ENCODE measurements around the gene SFR1. TPM values are rescaled to one million over a fixed set of nuclear protein-coding genes. Genes with fewer than 3 reads are reported as not detected.

SFR1 gene
- total RNA-seq, 1 experiment from 2014 or later = 4.3 TPM

DNA sequence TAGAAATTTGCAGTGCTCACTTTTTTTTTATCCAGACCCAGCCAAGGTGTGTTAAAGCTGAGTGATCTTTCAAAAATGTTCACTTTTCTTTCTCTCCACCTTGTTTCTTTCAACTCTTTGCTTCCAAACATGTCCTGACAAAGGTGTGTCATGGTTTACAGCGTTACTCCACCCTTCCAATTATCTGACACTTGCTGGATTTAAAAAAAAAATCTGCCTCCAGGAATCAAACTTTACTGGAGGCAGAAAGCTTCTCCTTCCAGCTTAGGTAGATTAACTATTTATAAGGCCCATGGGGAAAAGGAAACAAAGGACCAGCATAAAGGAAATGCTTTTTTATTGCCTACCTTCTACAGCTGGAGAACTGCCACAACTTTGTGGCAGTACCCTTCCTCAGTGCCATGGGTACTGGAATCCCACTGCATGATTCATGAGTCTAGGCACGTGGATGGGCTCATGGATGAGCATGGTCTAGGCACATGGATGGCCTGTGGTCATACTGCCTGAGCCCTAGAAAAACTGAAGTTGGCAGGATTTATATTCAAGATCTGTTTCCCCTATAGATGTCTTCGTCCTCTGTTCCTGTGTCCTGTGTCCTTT lies 36.1 kb upstream of the SFR1 start, which contains the start of gene COL17A1:
TSS of gene COL17A1 (minus strand) at position 80 of the 600 bp plus-strand sequence. CDS start 5,207 bp downstream, outside the sequence.
- intact Hi-C loops (cut with micrococcal nuclease; ENCODE audit: unreplicated experiment) = no loop called here
- Histone ChIP-seq H4K20me1 (ENCODE audit: insufficient read depth) (no peaks in the 10 kb centered on the region), H3K79me2 (ENCODE audit: low read depth) (no peaks in the 10 kb centered on the region), H3K27me3 (ENCODE audit: insufficient read depth, low read depth) (no peaks in the 10 kb centered on the region), H3K4me3 (no peak within 1 kb of the TSS), H3K36me3 (ENCODE audit: low read depth) (no peaks in the 10 kb centered on the region), H3K4me1 (replicated peaks; ENCODE audit: insufficient read depth) (peaks cover 11% of the 10 kb centered on the region), H3K9me3 (ENCODE audit: insufficient read depth, low read depth) (0 out of 2 replicates have a peak, but pooled peaks cover under 1% of the 10 kb centered on the region), H3K27ac (no peak within 1 kb of the TSS; the same call in 1 of the 2 replicates), H3F3A (ENCODE audit: insufficient read depth, low read depth) (no peaks in the 10 kb centered on the region), H2AFZ (no peak within 1 kb of the TSS; the same call in 1 of the 2 replicates), H3K9me2 (ENCODE audit: insufficient read depth) (no peaks in the 10 kb centered on the region), H3K4me2 (peak within 1 kb of the TSS; percentile 5)
- DNase-seq = no peak
- no peak for TF ChIP-seq EZH2 (IDR thresholded peaks at IDR 0.05; ENCODE audit: low read depth)
- TF ChIP-seq, protein P1, sequence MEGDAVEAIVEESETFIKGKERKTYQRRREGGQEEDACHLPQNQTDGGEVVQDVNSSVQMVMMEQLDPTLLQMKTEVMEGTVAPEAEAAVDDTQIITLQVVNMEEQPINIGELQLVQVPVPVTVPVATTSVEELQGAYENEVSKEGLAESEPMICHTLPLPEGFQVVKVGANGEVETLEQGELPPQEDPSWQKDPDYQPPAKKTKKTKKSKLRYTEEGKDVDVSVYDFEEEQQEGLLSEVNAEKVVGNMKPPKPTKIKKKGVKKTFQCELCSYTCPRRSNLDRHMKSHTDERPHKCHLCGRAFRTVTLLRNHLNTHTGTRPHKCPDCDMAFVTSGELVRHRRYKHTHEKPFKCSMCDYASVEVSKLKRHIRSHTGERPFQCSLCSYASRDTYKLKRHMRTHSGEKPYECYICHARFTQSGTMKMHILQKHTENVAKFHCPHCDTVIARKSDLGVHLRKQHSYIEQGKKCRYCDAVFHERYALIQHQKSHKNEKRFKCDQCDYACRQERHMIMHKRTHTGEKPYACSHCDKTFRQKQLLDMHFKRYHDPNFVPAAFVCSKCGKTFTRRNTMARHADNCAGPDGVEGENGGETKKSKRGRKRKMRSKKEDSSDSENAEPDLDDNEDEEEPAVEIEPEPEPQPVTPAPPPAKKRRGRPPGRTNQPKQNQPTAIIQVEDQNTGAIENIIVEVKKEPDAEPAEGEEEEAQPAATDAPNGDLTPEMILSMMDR (conservative IDR thresholded peaks at IDR 0.05) = no peak
- POLR2A ChIA-PET (ENCODE audit: unreplicated experiment) = no interaction called here
- BruUV-seq (replicated peaks) = no TSS peak
- CTCF ChIA-PET = interaction anchor here (0.6 kb wide), 1 partner anchor 20 kb away, joined by 3 read pairs; no protein-coding TSS in a partner anchor

DNA sequence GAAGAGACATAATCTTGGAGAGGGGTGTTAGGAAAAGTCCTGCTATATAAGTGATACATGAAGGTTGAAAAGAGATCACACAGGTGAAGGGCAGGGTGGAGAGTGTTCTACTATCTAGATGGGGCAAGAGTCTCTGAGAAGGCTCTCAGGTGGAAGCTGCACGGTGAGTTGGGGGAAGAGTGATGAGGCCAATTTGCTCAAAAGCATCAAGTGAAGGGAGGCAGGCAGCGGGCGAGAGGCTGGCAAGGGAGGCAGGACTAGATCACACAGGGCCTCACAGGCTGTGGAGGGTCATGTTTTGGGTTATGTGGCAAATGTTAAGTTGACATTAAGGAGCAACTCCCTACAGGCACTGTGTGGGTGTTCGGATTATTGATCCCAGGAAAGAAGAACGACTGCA lies 33.7 kb upstream of the SFR1 start:
- BruUV-seq (replicated peaks) = no TSS peak
- TF ChIP-seq, protein P1 (conservative IDR thresholded peaks at IDR 0.05) = no peak
- H3K4me3 ChIP-seq = no peak overlapping the region
- ChIA-PET POLR2A (ENCODE audit: unreplicated experiment) (no interaction called here), CTCF (no interaction called here)
- H3K9me3 ChIP-seq (ENCODE audit: insufficient read depth, low read depth) = peaks cover 14% of the 10 kb centered on the region; the same call in 1 of the 2 replicates
- H3K27me3 ChIP-seq (ENCODE audit: insufficient read depth, low read depth) = no peaks in the 10 kb centered on the region
- H3K4me2 ChIP-seq = no peak overlapping the region
- no peaks in the 10 kb centered on the region; the same call in 1 of the 2 replicates for H3K36me3 ChIP-seq (ENCODE audit: low read depth)
- H3K9me2 ChIP-seq (ENCODE audit: insufficient read depth) = no peaks in the 10 kb centered on the region
- no peaks in the 10 kb centered on the region for H4K20me1 ChIP-seq (ENCODE audit: insufficient read depth)
- H3K79me2 ChIP-seq (ENCODE audit: low read depth) = no peaks in the 10 kb centered on the region
- intact Hi-C loops (cut with micrococcal nuclease; ENCODE audit: unreplicated experiment) = no loop called here
- peaks cover 11% of the 10 kb centered on the region for H3K4me1 ChIP-seq (replicated peaks; ENCODE audit: insufficient read depth)
- no peak overlapping the region for H2AFZ ChIP-seq
- H3K27ac ChIP-seq = no peak overlapping the region
- no peak for DNase-seq
- peaks cover 3% of the 10 kb centered on the region; the same call in 1 of the 2 replicates for H3F3A ChIP-seq (ENCODE audit: insufficient read depth, low read depth)

DNA sequence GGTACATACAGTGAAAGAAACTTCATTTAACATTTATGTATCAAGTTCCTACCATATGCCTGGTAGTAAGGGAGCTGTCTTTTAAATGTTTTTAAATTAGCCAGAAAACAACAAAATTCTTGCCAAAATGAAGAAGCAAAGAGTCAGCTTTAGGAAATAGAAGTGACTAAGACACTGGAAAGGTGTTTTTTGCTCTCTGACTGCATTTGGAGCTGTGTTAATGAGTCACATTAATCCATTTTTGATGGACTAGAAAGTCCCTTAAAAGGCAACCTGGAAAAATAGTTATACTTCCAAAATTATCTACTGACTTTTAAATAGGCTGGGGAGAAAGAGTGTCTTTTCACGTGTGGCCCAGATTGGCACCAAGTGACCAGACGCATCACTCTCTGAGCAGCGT lies 32.4 kb upstream of the SFR1 start:
- TF ChIP-seq, protein P1 (conservative IDR thresholded peaks at IDR 0.05) = no peak
- no peak for TF ChIP-seq EZH2 (IDR thresholded peaks at IDR 0.05; ENCODE audit: low read depth)
- intact Hi-C loops (cut with micrococcal nuclease; ENCODE audit: unreplicated experiment) = no loop called here
- Histone ChIP-seq H3K79me2 (ENCODE audit: low read depth) (no peaks in the 10 kb centered on the region), H3K27me3 (ENCODE audit: insufficient read depth, low read depth) (no peaks in the 10 kb centered on the region), H3K9me3 (ENCODE audit: insufficient read depth, low read depth) (peaks cover 19% of the 10 kb centered on the region; the same call in 1 of the 2 replicates), H3K27ac (no peak overlapping the region), H3F3A (ENCODE audit: insufficient read depth, low read depth) (peaks cover 16% of the 10 kb centered on the region), H2AFZ (no peak overlapping the region), H3K4me1 (replicated peaks; ENCODE audit: insufficient read depth) (peaks cover 11% of the 10 kb centered on the region), H3K36me3 (ENCODE audit: low read depth) (no peaks in the 10 kb centered on the region; the same call in 1 of the 2 replicates), H3K4me2 (no peak overlapping the region), H3K4me3 (no peak overlapping the region), H3K9me2 (ENCODE audit: insufficient read depth) (no peaks in the 10 kb centered on the region), H4K20me1 (ENCODE audit: insufficient read depth) (no peaks in the 10 kb centered on the region)
- BruUV-seq (replicated peaks) = no TSS peak
- CTCF ChIA-PET = no interaction called here
- no peak for DNase-seq
- POLR2A ChIA-PET (ENCODE audit: unreplicated experiment) = interaction anchor here (0.5 kb wide), 1 partner anchor 553 kb away, joined by 3 read pairs; no protein-coding TSS in a partner anchor

Measured in PC-9 (cell line).